HG03097 (cell line): Measurements from ENCODE around the gene MAU2.
A peak's percentile ranks its signal among the peaks of the same experiment; 100 is the strongest.
"Not testable (repeated sequence)": the region's sequence is repeated elsewhere in the genome, so short reads cannot be mapped to it uniquely, and the experiment has no call there.

ENCODE experiments used
- ATAC-seq: cut with Tn5 transposase; IDR thresholded peaks from one replicate; pipeline ENCODE4 v1.9.1; 2021; ENCODE audit not compliant: unreplicated experiment, low FRiP score

The MAU2 gene

DNA sequence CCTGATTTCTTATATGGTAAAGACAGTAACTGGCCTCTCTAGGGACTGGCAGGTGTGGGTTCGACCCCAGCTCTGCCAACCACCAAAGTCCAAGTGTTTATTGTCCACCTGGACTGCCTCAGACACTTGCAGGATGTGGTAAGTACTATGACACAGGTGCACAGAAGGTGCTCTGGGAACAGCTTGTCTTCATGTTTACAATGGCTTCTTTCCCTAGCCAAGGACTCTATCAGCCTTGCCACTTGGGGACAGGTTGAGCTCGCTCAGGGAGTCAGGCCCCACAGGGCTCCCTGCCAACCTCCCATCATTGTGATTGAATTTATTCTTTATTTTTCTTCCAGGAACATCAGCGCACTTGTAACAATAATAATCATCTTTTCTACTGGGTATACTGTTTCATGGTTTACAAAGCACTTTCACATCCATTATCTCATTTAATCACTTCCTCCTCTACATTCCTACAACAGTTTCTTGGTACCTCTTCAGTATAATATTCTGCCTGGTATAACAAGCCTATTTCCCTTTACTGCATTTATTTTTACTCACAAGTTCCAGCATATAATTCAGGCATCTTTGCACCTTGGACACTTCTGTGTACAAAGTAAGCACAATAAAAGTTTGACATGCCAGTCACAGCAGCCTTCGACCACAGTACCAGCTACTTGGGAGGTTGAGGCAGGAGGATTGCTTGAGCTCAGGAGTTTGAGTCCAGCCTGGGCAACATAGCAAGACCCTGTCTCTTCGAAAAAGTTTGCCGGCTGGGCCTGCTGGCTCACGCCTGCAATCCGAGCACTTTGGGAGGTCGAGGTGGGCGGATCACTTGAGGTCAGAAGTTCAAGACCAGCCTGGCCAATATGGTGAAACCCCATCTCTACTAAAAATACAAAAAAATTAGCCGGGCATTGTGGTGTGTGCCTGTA, 60.6 kb downstream of the MAU2 start:
- ATAC-seq, result no peak

DNA sequence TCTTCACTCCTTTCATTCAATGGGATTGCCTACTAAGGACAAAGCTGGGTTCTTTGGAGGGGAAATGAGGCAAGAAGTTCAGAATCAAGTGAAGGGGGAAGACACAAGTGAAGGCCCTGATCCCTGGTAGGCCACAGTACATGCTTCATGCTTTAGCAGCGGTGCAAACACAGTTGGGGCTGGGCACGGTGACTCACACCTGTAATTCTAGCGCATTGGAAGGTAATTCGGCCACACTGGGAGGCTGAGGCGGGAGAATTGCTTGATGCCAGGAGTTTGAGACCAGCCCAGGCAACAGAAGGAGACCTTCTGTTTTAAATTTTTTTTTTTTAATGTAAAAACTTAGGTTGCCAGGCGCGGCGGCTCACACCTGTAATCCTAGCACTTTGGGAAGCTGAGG, 61.5 kb downstream of the MAU2 start:
- no peak for ATAC-seq

DNA sequence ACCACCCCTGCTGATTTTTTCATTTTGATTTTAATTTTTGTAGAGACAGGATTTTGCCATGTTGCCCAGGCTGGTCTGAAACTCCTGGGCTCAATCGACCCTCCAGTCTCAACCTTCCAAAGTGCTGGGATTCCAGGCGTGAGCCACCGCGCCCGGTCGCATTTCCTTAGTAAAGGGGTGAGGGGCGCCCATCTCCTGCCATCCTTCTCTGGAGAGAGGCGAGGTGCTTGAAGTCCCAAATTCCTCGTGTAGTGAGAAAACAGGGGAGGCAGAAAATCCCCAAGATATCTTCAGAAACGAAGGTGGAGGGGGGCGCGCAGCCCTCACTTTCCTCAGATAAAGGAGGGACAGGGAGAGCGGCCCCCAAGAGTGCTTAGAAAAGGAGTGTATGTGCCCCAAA, 63.9 kb downstream of the MAU2 start:
- ATAC-seq, result no peak

DNA sequence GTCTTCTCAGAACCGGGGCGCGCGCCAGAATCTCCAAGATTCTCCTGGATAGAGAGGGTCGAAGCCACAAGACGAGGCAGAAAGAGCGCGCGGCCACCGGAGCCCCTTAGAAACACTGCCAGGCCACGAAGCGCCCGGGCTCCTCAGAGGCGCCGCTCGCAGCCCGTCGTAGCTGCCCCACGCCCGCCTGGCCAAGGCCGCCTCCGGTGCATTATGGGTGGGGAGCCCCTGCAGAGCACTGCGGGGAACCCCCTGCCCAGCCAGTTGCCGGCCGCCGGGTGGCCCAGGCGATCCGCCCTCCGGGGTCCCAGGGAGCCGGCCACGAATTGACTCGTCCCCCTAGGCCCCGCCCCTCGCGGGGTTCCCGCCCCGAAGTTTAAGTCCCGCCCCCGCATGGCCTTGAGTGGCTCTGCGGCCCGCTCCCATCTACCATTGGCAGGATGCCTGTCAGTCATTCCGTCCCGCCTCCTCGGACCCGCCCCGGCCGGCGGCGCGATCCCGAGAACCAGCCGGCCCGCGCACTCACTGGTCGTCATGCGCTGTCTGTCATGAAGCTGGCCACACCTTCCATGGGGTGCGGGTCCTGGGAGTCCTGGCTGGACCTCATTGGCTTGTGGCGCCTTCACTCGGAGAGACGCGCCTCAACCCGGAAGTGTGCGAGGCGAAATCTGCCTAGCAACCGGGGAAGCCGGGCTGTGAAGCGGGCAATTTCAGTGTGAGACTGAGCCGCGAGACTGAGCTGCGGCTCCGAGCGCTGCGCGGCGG, 64.7 kb downstream of the MAU2 start:
- ATAC-seq, result peak; percentile 95

DNA sequence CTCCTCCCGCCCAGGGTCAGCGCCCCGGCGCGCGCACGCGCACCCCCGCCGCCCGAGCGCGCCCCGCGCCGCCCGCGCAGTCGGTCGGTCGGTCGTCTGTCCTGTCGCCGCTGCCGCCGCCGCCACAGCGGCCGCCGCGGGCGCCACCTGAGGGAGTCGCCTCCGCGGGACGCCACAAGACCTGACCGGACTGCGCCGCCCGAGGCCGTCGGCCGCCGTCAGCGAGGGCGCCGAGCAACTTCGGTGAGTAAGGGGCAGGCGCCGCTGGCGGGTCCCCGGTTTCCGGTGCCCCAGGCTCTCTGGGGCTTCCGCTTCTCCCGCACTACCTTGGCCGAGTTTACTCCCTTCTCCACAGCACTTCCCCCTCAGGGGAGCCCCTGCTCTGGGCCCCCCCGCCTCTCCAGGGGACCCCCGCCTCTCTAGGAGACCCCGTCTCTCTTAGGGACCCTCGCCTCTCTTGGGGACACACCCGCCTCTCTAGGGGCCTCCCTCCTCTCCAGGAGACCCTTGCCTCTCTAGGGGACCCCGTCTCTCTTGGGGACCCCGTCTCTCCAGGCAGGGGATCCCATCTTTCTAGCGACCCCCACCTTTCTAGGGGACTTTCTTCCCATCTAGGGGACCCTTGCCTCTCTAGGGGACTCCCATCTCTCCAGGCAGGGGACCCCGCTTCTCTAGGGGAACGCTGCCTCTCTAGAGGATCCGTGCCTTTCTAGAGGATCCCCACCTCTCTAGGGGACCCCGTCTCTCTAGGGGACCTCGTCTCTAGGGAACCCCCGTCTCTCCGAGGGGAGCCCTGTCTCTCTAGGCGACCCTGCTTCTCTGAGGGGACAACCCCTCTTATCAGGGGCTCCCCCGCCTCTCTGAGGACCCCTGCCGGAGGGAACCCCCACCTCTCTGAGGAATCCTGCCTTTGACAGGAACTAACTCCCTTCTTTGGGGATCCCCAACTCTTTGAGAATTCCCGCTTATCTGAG, 65.6 kb downstream of the MAU2 start:
- peak; percentile 25 for ATAC-seq

DNA sequence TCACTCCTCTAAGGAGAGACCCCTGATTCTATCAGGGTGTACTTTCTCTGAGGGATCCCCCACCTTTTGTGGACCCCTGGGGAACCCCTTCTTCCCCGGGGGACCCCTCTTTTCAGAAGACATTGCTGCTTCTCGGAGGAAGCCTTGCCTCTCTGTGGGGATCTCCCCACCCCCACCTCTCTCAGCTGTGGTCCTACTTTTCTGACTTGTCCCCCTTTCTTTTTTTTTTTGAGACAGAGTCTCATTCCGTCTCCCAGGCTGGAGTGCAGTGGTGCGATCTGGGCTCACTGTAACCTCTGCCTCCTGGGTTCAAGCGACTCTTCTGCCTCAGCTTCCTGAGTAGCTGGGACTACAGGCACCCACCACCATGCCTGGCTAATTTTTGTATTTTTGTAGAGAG, 66.5 kb downstream of the MAU2 start:
- ATAC-seq, result no peak

DNA sequence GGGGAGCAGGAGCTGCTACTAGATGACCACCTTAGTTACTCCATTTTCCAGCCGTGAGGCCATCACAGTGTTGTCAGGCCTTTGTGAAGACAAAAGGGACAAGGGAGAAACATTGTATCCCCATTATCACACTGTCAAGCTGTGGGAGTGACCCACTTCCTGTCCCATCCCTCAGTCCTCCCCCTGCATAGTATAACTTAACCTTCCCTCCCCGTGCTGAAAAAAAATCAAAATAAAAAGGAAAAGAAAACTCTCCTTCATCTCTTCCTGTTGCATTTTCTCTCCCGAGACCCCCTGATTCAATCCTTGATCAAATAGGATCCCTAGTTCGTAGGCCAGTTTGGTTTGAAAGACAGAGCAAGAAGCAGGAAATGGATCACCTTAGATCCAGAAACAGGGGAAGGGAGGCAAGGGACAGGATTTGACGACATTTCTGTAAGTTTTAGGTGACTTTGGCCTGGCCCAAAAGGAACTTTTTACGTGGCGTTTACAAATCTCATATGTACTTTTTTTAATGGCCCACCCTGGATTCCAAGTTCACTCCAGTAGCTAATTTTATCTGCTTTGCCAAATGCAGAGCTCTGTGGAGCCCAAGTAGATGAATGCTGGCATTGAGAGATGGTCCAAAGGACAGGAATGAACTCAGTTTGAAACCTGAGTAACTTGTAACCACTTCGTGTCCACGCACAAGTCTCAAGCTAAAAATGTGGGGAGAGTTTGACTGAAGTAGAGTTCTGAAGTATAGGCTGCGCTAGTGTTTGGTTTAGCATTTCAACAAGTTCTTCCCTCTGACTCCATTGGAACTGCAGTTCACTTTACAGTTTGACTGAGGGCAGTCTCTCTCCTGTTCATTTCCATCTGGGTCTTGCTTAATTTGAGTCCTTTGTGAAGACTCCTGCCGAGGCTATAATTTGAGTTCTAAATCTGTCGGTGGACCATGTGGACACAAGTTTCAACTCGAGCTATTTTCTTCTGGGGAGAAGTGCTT, 68.2 kb downstream of the MAU2 start:
- ATAC-seq, result no peak

DNA sequence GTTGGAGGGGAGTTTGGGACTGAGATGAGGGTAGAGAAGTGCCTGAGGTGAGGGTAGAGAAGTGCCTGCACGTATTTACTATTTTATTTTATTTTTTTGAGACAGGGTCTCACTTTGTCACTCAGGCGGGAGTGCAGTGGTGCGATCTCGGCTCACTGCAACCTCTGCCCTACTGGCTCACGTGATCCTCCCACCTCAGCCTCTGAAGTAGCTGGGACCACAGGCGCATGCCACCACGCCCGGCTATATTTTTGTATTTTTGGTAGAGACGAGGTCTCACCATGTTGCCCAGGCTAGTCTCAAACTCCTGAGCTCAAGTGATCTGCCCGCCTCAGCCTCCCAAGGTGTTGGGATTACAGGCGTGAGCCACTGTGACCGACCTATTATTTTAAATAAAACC, 69.1 kb downstream of the MAU2 start:
- not testable (repeated sequence) for ATAC-seq

DNA sequence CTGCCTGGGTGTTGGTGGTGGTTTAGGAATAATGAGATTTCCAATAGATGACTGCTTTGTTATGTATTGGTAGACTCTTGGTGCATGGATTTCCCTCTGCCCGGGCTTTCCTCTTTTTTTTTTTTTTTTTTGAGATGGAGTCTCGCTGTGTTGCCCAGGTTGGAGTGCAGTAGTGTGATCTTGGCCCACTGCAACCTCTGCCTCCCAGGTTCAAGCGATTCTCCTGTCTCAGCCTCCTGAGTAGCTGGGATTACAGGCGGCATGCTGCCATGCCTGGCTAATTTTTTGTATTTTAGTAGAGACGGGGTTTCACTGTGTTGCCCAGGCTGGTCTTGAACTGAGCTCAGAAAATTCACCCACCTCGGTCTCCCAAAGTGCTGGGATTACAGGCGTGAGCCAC, 73.7 kb downstream of the MAU2 start:
- not testable (repeated sequence) for ATAC-seq

DNA sequence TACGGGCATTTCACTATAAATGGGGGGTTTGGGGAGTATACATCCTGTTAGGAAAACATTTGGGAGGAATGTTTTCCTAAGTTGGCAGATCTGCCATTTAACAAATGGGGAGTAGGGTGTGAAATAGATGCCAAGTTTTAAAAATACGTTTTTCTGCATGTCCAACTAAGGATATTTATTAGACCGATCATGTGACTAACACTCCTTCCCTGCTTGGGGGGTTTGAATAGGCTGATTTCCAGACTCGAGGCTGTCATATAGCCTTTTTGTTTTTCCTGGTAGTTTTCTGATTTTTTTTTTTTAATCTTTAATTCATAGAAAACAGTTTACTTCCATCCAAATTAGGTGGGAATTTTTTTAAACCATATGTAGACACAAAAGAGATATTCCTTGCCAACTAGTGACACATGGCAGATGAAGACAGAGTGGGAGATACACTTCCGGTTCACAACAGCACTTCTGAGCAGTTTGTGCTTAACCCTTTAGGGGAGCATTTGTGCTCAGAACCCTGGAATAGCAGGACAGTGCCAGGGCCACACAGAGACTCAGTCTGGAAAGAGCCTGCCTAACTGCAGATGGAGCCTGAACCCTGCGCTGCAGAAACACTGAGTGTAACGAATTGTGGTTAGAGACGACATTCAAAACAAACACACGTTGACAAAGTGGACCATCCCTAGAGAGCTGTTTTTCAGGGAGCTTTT, 79.3 kb downstream of the MAU2 start:
- ATAC-seq, result no peak

DNA sequence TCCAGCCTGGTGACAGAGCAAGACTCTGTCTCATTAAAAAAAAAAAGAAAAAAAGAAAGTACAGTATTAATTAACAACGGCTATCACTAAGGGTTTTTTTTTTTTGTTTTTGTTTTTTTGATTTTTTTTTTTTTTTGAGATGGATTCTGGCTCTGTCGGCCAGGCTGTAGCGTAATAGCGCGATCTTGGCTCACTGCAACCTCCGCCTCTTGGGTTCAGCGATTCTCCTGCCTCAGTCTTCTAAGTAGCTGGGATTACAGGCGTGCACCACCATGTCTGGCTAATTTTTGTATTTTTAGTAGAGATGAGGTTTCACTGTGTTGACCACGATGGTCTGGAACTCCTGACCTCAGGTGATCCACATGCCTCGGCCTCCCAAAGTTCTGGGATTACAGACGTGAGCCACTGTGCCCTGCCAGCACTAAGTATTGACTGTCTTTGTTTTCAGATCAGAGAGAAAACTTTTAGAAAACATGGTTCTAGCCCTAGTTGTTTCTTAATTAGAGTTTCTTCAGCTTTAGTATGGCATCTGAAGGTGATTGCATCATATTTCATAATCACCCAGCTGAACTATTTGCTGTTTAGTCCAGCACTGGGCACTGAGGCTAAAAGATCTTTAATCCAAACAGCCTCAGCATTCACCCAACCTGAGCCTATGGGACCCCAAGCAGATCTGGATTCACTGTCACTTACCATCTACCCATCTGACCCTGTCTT, 82.2 kb downstream of the MAU2 start:
- ATAC-seq, result no peak

DNA sequence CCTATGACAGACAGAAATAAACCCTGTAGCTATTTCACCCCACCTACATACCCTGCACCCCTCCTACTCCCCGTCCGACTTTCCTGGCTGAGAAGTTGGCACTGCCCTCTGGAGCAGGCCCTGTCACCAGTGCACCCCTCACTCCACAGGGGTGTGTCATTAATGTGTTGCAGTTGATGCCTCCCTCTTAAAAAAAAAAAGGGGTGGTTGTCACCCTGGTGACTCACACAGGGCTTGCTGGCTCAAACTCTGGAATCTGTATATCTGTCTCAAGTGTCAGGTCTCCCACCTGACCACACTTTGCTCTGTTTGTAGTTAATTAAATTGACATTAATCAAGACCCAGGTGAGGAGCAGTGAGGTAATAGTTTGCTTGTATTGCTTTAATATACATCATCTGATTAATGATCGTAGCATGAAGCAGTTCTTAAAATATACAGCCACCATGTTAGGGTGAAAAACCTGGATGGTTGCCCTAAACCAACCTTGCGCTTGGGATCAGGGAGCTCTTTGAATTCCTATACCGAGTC, 82.8 kb downstream of the MAU2 start:
- ATAC-seq, result no peak

DNA sequence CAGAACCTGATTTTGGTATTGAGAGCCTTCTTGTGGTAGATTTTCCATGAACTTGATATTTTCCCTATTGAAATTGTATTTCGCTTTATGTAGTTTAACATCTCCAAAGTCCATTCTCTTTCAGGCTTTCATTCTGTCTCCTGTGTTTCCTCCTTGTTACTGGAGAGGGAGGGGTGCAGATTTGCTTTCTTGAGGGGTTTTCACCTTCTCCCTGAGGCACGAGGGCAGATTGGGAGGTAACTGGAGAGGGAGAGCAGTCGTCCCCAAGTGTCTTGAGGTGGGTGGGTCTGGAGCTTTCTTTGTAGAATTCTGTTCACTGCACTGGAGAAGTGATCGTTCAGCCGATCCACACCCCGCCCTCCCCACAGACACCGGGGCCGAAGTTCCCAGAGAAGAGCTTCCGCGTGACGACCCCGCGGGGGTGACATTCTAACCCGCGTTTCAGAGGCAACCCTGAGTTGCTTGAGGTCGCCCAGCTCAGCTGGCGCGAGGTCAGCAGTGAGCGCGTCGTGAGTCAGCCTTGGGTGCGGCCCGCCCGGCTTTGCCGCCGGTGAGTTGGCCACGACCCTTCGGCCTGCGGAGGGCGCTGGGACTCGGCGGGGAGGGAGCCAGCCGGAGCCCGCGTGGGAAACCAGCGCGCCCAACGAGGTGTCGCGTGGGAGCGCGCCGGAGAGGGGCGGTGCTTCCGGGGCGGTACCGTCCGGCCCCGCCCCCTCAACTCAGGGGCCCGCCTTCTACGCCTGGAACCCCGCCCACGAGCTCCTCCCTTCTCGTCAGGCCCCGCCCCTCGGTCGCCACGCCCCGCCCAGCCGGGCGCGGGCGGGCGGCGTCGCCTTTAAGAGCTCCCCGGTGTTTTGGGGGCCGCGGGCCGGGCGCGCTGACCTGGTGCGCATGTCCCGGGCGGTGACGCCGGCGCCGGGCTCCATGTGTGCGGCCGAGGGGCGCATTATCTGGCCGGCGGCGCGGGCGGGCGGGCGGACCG, 84.5 kb downstream of the MAU2 start, which contains the start of gene GATAD2A:
TSS of gene GATAD2A (plus strand) at position 797 of the 982 bp plus-strand sequence. CDS start 59,671 bp downstream, outside the sequence.
- peak; percentile 68 for ATAC-seq

DNA sequence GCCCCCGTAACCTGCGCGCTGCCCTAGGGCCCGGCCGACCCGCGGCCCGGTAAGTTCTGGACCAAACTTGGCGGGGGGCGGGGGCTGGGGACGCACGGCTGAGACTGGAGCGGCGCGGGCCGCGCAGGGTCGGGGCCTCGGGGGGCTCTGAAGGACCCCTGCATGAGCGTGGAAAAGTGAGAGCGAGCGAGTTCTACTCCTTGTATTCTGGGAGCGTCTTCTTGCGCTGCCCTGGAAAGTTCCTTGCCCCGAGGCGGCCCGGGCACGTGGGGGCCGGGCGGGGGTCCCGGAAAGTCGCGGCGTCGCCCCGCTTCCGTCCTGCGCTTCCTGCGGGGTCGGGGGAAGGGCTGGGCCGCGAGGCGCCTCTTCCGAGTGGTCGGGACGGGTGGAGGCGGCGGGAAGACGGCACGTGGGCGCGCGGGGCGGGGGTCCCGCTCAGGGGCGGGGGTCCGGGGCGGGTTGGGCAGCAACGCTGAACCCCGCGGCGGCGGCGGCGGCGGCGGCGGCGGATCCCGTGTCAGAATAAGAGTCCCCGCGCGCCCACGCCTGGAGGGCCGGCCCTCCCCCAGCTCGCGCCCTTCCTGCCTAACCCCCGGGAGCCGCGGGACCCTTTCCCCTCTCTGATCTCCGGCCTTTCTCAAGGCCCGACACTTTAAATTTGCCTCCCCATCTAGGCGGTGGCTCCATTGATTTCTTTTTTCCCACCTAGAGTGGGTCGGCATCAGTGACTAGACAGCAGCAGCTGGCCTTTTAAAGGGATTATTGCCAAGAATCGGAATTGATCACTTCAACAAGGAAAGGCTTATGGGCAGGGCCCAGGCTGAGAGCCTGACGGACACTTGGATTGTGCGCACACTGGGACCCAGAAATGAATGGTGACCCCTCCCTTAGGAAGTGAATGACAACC, 85.6 kb downstream of the MAU2 start:
- ATAC-seq, result peak; percentile 1

DNA sequence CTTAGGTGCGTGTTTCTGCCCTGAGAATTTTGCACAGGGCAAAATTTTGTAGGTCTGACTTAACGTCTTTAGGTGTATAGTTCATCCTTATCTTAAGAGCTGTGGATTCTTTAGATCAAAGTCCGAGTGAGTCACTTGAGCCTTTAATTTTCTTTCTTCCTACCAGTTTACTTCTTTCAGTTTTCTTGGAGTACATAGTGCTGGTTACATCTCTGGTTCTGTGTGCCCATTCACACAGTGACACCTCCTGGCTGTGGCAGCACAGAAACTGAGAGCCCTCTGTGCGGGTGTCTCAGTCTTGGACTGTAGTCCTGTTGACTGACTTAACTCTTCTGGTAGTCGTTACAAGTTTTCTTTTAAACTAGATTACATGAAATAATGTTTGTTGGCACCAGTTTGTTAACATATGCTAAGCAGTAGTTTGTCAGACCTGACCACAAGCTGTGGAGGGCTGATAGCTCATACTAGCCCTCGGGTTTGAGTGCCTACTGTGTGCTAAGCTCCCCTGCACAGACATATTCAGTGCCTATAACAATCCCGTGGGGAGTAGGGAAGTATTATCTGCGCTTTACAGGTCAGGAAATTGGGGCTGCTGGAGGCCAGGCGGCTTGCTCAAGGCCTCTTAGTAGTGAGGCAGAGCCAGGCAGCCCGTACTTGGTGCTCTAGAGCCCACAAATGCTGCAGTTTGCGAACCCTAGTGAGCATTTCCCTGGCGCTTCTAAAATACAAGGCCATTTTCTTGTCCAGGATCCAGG, 86.4 kb downstream of the MAU2 start:
- no peak for ATAC-seq
